K562 (cell line): Measurements from ENCODE around the gene SOWAHD. TPM values are rescaled to one million over a fixed set of nuclear protein-coding genes. Genes with fewer than 3 reads are reported as not detected.
A peak's percentile ranks its signal among the peaks of the same experiment; 100 is the strongest.

Source experiments
- ADNP ChIP-seq: fragments of 200-800 bp; sonication (Bioruptor generic); IDR thresholded peaks from 2 replicates; pipeline ENCODE4 v1.6.1; 2016; ENCODE audit warnings: missing genetic modification characterization, missing compliant biosample characterization
- AFF1 ChIP-seq, 2 experiments: fragments of 450-650 bp; IDR thresholded peaks; 2 replicates each; pipeline ENCODE4 v1.6.1; 2018; ENCODE audit warnings: mild to moderate bottlenecking in 2 of 2, low read depth in 1 of 2; ENCODE audit not compliant: partially characterized antibody in 2 of 2
- BRD9 ChIP-seq: fragments of 450-650 bp; IDR thresholded peaks from 2 replicates; pipeline ENCODE4 v1.6.1; 2018; ENCODE audit warnings: low read depth; ENCODE audit not compliant: partially characterized antibody
- C11orf30 ChIP-seq: fragments of 450-650 bp; IDR thresholded peaks from 2 replicates; pipeline ENCODE4 v1.6.1; 2016; ENCODE audit warnings: low read depth, mild to moderate bottlenecking
- ETS1 ChIP-seq: conservative IDR thresholded peaks from 2 replicates; pipeline ENCODE4 v1.6.1; 2011; ENCODE audit warnings: low read depth, mild to moderate bottlenecking, low read length; ENCODE audit not compliant: control insufficient read depth
- MAX ChIP-seq: sonication (generic); formaldehyde crosslinking; IDR thresholded peaks from 2 replicates; pipeline ENCODE4 v1.9.0; 2022; ENCODE audit warnings: mild to moderate bottlenecking, missing genetic modification reagents
- MYNN ChIP-seq, 2 experiments: sonication (generic); formaldehyde crosslinking in 1 of 2; IDR thresholded peaks; 2 replicates each; pipeline versions ENCODE4 v1.5.0 to v1.6.1; 2016 to 2020; ENCODE audit warnings: antibody characterized with exemption in 1 of 2, missing genetic modification reagents in 1 of 2
- polyA plus RNA-seq, 8 experiments: library from polyadenylated mRNA; depleted of rRNA in 4 of 8; stranded (reverse) in 5 of 8; unstranded in 3 of 8; fragments of >200 nt; fragmentation: Nextera tagmentation in 2 of 8; fragmentation: Illumina TruSeq in 1 of 8; extraction: Ambion mirVana in 2 of 8; extraction: Trizol in 1 of 8; gene quantifications; 2 replicates each; pipeline versions ENCODE4 v1.2.1 to v1.2.3, GENCODE V29; 2011 to 2014; ENCODE audit warnings: inconsistent platforms in 1 of 8, missing spikeins in 1 of 8
- total RNA-seq, 7 experiments: library from RNA; depleted of rRNA in 6 of 7; stranded (reverse); fragments of >200 nt in 6 of 7; fragmentation: Illumina TruSeq in 2 of 7; extraction: Trizol in 2 of 7; gene quantifications; 2 replicates each; pipeline versions ENCODE4 v1.2.1 to v1.2.3, GENCODE V29; 2011 to 2021; ENCODE audit warnings: low replicate concordance in 1 of 7
- TF ChIP-seq, protein P1 (sequence below): sonication (generic); formaldehyde crosslinking; IDR thresholded peaks from 2 replicates; pipeline ENCODE4 v1.8.0; 2022; ENCODE audit warnings: mild to moderate bottlenecking, missing genetic modification reagents
- TF ChIP-seq, protein P2 (sequence below): sonication (generic); formaldehyde crosslinking; IDR thresholded peaks from 2 replicates; pipeline ENCODE4 v1.8.1; 2023; ENCODE audit warnings: mild to moderate bottlenecking, missing genetic modification reagents

SOWAHD gene
- total and polyA plus RNA-seq, 9 of the 15 experiments (the other 6 are each of a cell fraction or from before 2014, with no cell fraction given), result 0.13 to 0.29 TPM; not detected in 7

DNA sequence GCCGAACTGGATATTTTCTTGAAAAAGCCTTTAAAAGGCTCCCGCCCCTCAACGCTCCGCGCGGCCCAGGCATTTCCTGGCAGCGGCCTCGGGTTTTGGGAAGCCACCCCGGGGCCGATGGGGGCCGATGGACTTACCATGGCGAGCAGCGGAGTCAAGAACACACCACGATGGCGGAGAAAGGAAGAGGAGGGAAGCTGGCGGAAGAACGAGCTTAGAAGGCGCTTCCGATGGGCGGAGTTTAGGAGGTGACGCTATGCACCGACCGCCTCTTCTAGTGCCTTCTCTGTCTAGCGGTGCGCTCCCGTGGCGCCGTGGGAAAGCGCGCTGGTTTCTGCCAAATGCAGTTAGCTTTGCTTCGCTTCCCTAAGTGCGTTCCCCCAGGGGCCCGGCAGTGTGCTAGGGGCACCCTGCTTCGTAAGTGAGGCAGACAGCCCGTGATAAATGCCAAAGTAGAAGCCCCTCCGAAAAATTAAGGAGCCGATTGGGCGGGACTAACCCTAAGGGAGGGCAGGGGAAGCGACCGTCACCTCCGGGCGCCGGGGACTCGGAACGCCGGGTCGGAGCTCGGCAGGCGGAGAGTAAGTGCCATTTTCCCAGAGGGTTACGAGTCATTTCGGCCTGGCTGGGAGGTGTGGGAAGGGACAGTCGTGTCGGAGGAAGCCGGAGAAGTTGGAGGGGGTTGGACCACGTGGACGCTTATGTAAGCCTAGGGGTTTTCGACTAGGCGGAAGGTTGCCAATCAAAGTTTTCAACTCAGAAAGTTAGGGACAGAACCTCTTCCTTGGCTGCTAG, 33.2 kb downstream of the SOWAHD start, which contains the start of gene RPL39 (continued):
- TF ChIP-seq MYNN (IDR thresholded peaks at IDR 0.05), result no peak; the same call in 1 of the 2 replicates
- TF ChIP-seq MYNN (CRISPR knock-in tag; IDR thresholded peaks at IDR 0.05), result no peak
- TF ChIP-seq MAX (CRISPR knock-in tag), result peak; percentile 33
- TF ChIP-seq ADNP (tag), result no peak
- no peak for TF ChIP-seq ETS1
- TF ChIP-seq, protein P1, sequence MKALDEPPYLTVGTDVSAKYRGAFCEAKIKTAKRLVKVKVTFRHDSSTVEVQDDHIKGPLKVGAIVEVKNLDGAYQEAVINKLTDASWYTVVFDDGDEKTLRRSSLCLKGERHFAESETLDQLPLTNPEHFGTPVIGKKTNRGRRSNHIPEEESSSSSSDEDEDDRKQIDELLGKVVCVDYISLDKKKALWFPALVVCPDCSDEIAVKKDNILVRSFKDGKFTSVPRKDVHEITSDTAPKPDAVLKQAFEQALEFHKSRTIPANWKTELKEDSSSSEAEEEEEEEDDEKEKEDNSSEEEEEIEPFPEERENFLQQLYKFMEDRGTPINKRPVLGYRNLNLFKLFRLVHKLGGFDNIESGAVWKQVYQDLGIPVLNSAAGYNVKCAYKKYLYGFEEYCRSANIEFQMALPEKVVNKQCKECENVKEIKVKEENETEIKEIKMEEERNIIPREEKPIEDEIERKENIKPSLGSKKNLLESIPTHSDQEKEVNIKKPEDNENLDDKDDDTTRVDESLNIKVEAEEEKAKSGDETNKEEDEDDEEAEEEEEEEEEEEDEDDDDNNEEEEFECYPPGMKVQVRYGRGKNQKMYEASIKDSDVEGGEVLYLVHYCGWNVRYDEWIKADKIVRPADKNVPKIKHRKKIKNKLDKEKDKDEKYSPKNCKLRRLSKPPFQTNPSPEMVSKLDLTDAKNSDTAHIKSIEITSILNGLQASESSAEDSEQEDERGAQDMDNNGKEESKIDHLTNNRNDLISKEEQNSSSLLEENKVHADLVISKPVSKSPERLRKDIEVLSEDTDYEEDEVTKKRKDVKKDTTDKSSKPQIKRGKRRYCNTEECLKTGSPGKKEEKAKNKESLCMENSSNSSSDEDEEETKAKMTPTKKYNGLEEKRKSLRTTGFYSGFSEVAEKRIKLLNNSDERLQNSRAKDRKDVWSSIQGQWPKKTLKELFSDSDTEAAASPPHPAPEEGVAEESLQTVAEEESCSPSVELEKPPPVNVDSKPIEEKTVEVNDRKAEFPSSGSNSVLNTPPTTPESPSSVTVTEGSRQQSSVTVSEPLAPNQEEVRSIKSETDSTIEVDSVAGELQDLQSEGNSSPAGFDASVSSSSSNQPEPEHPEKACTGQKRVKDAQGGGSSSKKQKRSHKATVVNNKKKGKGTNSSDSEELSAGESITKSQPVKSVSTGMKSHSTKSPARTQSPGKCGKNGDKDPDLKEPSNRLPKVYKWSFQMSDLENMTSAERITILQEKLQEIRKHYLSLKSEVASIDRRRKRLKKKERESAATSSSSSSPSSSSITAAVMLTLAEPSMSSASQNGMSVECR (CRISPR knock-in tag), result 0 out of 2 replicates have a peak, but pooled peaks have one; percentile 42
- peak; percentile 98 for TF ChIP-seq BRD9
- TF ChIP-seq, protein P2, sequence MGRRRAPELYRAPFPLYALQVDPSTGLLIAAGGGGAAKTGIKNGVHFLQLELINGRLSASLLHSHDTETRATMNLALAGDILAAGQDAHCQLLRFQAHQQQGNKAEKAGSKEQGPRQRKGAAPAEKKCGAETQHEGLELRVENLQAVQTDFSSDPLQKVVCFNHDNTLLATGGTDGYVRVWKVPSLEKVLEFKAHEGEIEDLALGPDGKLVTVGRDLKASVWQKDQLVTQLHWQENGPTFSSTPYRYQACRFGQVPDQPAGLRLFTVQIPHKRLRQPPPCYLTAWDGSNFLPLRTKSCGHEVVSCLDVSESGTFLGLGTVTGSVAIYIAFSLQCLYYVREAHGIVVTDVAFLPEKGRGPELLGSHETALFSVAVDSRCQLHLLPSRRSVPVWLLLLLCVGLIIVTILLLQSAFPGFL (CRISPR knock-in tag), result 0 out of 2 replicates have a peak, but pooled peaks have one; percentile 21
- peak in 1 of 2 experiments; percentile 33 for TF ChIP-seq AFF1 (IDR thresholded peaks at IDR 0.05; ENCODE audit: low read depth in 1 of 2, partially characterized antibody in 2 of 2)
- peak; percentile 57; the same call in 1 of the 2 replicates for TF ChIP-seq C11orf30
